Stimulated activated naive CD8-positive, alpha-beta T cell treated with anti-CD3 and anti-CD28 coated beads, Interleukin-15, amount 100 ng/mL, for 72 hours (primary cell): ENCODE measurements around the gene OXT.

Experiments
- ATAC-seq: fragments of 150-1000 bp; cut with Tn5 transposase; 2 replicates; pipeline ENCODE4 v1.10.0; 2021; ENCODE audit warnings: mild to moderate bottlenecking, moderate library complexity
- DNase-seq, 2 donors: peaks; one replicate each; pipeline ENCODE4 v3.0.0; 2021 to 2022
- H3K27ac Mint-ChIP-seq, 2 donors: one replicate each; pipeline ENCODE4 v1.8.0; 2022; ENCODE audit warnings: mild to moderate bottlenecking in 2 of 2, mixed read lengths in 2 of 2, moderate library complexity in 2 of 2
- H3K27me3 Mint-ChIP-seq: one replicate; pipeline ENCODE4 v1.8.0; 2022; ENCODE audit warnings: mixed read lengths
- H3K4me1 Mint-ChIP-seq: one replicate; pipeline ENCODE4 v1.8.0; 2022; ENCODE audit warnings: mild to moderate bottlenecking, mixed read lengths
- H3K4me3 Mint-ChIP-seq, 2 donors: one replicate each; pipeline ENCODE4 v1.8.0; 2022; ENCODE audit warnings: mild to moderate bottlenecking in 2 of 2, mixed read lengths in 2 of 2, moderate library complexity in 1 of 2
- H3K9me3 Mint-ChIP-seq, 2 donors: one replicate each; pipeline ENCODE4 v1.8.0; 2022; ENCODE audit warnings: mixed read lengths in 2 of 2

OXT gene

DNA sequence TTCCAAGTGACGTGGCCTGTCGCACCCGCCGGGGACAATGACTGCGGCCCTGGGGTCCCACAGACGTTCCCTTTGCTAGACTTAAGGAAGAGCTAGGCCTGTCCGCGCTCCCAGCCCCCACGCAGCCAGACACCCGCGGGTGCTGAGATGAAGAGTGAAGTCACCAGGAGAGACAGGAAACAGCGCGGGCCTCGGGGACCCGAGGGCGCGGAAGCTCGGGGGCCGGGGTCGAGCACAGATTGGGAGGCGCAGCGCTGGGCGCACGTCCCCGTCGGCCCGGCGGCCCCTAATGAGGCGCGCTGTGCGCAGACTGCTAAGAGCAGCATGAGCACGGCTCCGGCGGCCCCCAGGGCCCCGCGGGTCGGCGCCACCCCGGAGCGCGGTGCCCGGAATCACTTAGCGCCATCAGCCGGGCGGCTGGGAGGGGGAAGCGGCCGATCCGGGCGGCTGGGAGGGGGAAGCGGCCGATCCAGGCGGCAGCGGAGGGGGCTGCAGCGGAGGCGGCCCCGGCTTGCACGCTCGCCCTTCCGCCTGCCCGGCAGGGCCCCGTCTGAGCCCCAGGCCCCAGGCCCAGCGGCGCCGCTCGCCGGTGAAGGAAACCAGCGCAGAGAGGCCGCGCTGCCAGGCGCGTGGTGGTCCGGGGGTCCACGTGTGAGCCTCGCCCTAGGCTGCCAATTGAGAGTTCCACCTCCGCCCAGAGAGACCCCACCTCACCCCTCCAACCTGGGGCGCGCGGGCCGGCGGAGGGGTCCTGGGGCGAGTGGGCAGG is 21.4 kb downstream of the OXT start:
- Mint-ChIP-seq H3K27ac (peak overlapping the region; percentile 97 to 99), H3K27me3 (no peaks in the 10 kb centered on the region), H3K4me3 (peak overlapping the region; percentile 92 to 94), H3K9me3 (no peaks in the 10 kb centered on the region), H3K4me1 (peaks cover 32% of the 10 kb centered on the region)
- DNase-seq (peak; percentile 54 to 66), ATAC-seq (peak; percentile 80)

DNA sequence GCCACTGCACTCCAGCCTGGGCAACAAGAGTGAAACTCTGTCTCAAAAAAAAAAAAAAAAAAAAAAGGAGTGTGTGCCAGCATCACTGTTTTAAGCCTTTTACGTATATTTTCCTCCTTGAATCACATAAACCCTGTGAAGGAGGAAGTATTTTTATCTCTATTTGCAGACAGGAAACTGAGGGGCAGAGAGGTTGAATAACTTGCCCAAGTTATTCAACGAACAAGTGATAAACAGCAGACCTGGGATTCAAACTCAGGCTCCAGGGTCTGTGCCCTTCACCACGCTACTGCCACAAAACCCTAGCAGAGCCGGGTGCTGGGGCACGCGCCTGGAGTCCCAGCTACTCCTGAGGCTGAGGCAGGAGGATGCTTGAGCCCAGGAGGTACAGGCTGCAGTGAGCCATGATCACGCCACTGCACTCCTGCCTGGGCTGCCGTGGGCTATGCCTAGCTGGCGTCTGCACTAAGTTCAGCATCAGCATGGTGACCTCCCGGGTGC is 22.5 kb downstream of the OXT start:
- DNase-seq (no peak), ATAC-seq (no peak)
- H3K4me3 Mint-ChIP-seq = peak overlapping the region; percentile 60 to 72
- H3K27ac Mint-ChIP-seq = peak overlapping the region; percentile 87 to 94
- H3K27me3 Mint-ChIP-seq = no peaks in the 10 kb centered on the region
- H3K4me1 Mint-ChIP-seq = peaks cover 32% of the 10 kb centered on the region
- H3K9me3 Mint-ChIP-seq = no peaks in the 10 kb centered on the region

DNA sequence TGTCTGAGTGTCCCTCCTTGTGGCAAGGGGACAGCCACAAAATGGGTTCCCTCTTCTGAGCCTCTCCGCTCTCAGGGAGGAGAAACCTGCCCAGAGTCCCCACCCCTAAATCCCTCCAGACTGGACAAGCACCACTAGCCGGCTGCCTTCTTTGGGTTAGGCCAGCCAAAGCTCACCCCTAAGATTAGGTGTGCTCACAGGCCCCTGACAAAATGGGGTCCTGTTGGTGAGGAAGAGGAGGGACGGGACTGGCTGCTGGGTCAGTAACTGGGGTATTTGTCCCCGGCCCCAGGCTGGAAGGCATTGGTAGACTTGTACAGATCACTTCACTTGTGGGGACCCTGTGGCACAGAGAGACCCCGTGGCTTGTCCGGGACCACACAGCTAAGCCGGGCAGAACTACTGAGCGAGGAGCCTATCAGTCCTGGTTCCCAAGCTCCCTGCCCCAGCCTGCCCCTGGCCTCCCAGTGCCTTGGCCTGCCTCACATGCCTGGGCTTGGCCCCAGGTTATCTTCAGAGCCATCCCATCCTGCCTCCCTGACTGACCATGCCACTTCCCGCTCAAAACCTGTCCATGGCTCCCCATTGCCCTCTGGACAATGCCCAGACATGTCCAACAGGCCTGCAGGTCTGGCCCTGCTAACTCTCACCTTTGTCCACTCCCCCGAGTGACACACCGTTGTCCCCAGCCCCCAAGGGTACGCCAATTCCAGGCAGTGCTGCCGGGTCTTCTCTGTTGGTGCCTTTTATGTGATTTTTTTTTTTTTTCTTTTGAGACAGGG is 23.6 kb downstream of the OXT start:
- no peak for DNase-seq
- Mint-ChIP-seq H3K27me3 (no peaks in the 10 kb centered on the region), H3K27ac (peak overlapping the region in 1 of 2 donors; percentile 95), H3K9me3 (no peaks in the 10 kb centered on the region), H3K4me3 (peak overlapping the region in 1 of 2 donors; percentile 24), H3K4me1 (peaks cover 31% of the 10 kb centered on the region)
- ATAC-seq = no peak

DNA sequence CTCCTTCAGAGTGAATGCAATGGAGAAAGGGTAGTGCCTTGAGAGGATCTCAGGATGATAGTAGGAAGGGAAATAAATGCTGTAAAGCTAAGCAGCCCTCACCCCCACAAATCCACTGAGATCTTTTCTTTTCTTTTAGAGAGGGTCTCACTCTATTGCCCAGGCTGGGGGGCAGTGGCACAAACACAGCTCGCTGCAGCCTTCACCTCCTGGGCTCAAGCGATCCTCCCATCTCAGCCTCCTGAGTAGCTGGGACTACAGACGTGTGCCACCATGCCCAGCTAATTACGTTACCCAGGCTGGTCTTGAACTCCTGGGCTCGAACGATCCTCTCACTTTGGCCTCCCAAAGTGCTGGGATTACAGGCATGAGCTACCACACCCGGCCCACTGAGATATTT is 29.1 kb downstream of the OXT start:
- Mint-ChIP-seq H3K9me3 (no peaks in the 10 kb centered on the region), H3K27me3 (peaks cover 7% of the 10 kb centered on the region), H3K4me1 (peaks cover 25% of the 10 kb centered on the region), H3K27ac (no peak overlapping the region), H3K4me3 (no peak overlapping the region)
- ATAC-seq (no peak), DNase-seq (no peak)

DNA sequence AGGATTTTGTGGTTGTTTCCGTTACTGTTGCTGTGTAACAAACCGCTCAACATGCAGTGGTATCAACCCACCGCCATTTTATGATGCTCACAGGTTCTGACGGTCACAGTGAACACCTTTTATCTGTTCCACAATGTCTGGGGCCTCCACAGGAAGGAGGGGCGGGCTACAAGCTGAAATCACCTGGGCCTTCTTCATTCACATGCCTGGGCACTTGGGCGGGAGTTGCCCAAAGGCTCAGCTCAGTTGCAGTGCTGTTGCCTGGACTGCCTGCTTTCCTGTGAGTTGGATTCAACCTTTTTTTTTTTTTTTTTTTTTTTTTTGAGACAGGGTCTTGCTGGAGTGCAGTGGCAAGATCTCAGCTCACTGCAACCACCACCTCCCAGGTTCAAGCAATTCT is 29.8 kb downstream of the OXT start:
- H3K4me3 Mint-ChIP-seq = no peak overlapping the region
- H3K4me1 Mint-ChIP-seq = peaks cover 25% of the 10 kb centered on the region
- peaks cover 7% of the 10 kb centered on the region for H3K27me3 Mint-ChIP-seq
- DNase-seq (no peak), ATAC-seq (no peak)
- no peak overlapping the region for H3K27ac Mint-ChIP-seq
- H3K9me3 Mint-ChIP-seq = no peaks in the 10 kb centered on the region

DNA sequence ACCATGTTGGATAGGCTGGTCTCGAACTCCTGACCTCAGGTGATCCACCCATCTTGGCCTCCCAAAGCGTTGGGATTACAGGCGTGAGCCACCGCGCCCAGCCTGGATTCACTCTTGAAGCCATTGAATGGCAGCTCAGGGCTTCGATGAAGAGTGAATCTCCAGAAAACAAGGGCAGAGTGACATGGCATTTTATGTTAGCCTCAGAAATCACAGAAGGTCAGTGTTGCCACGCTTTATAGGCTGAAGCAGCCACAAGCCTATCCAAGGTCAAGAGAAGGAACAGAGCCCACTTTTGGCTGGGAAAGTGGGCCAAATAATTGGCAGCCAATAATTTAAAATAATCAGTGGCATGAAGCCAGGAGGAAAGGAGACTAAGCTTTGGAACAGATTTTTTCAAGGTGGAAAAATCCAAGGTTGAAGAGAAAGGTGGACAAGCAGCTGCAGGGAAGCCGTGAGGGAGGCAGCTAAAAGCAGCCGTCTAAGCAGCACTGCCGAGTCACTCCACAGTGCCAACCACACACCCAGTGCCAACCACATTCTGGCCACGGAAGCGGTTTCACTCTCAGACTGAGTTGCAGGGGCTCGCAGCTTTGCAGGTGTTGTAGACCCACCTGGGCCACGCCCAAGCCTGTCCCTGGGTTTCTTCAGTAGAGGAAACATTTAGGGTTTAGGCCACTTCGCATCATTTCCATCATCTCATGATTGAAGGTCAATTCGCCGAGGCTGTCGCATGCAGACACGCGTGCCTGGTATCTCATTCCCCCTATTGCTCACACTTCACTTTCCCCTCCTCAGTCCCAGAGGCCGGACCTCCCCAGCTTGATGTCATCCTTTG is 30.5 kb downstream of the OXT start:
- ATAC-seq (peak; percentile 99), DNase-seq (peak; percentile 67 to 83)
- Mint-ChIP-seq H3K27me3 (peaks cover 7% of the 10 kb centered on the region), H3K27ac (no peak overlapping the region), H3K4me3 (peak overlapping the region; percentile 31 to 42), H3K9me3 (no peaks in the 10 kb centered on the region), H3K4me1 (peaks cover 25% of the 10 kb centered on the region)

DNA sequence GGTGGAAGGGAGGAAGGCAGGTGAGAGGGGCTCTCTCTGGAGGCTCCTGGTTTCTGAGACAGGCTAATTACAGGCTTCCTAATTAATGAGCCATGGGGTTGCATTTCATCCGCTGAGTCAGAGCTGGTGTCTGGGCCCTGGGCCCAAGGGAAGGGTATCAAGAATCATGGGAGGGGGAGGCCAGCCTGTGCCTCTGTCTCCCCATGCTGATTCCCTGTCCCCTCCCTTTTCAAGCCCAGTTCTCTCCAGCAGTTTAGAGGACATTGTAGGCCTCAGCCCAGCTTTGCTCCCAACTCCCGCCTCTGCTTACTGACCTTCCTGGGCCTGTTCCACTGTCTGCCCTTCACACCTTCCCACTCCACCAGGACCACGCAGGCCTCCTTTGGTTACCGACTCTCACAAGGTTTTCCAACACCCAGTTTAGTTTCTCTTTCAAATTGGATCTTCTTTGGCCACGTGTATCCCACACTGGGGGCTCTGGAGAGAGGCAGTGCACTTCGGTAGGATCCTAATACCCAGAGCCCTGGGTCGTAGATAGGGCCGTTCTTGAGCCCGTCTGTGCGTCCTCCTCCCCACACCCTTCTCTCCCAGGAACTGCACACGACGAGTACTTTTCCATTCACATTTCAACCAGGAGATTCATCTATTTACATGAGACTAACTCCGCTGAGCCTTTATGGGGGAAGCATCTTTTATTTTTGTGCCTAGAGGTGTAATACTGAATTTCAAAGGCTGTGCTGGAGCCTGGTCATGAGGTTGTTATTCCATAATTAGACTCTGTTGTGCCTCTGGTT is 31.4 kb downstream of the OXT start:
- H3K27me3 Mint-ChIP-seq = peaks cover 7% of the 10 kb centered on the region
- DNase-seq (no peak), ATAC-seq (no peak)
- no peaks in the 10 kb centered on the region for H3K9me3 Mint-ChIP-seq
- H3K27ac Mint-ChIP-seq = no peak overlapping the region
- H3K4me1 Mint-ChIP-seq = peaks cover 25% of the 10 kb centered on the region
- H3K4me3 Mint-ChIP-seq = peak overlapping the region; percentile 31 to 42

DNA sequence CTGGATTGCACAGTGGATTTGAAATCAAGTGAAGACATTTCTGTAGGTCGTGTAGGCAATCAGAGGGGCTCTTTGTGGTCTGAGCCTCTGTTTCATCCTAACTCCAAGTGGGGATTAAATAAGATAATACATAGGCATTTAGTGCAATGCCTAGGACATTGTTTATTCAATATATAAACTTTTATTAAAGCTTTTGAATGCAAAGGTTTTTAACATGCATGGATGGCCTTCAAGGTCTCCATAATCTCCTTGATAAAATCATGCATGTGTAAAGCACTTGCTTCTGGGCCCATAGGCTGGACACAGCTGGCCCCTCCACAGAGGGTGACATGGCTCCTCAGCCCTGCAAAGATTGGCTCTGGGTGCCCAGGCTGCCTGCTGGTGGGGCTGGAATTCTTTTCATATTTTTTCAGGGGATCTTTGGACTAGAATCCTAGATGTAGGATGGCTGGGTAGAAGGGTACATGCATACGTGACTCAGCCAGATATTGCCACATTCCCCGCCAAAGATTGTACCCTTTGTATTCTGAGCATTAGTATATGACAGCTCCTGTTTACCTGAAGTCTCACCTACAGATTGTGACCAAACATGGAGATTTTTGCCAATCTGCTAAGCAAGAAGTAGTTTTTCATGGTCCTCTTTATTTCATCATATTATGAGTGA is 32.1 kb downstream of the OXT start:
- DNase-seq = no peak
- Mint-ChIP-seq H3K4me3 (no peak overlapping the region), H3K4me1 (peaks cover 25% of the 10 kb centered on the region), H3K9me3 (no peaks in the 10 kb centered on the region), H3K27me3 (peaks cover 7% of the 10 kb centered on the region), H3K27ac (no peak overlapping the region)
- ATAC-seq = no peak

DNA sequence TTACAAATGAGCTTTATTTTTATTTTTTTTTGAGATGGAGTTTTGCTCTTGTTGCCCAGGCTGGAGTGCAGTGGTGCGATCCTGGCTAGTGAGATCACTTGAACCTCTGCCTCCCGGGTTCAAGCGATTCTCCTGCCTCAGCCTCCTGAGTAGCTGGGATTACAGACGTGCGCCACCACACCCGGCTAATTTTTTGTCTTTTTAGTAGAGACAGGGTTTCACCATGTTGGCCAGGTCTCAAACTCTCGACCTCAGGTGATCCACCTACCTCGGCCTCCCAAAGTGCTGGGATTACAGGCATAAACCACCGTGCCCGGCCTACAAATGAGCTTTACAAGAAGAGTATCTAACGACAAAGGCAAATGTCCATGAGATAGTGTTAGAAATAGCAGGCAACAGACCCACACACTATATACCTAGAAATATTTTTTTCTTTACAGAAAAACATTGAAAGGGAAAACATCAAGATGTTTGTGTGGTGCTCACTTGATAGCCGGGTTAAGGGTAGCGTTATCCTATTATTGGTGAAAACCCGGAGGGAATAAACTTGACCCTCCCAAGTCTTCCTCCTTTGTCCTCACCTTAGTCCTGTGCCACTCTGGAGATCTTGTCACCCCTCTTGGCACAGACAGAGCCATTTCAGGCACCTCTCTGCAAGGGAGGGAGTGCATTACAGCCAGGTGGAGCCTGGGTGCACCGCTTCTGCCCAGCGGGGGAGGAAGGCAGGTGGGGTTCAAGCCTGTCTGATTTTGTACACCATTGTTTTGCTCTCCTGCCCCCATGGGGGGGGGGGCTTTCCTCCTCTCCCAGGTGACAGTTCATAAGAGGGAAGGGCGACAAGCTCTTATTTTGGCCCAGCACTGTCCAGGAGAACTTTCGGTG is 34.1 kb downstream of the OXT start:
- Mint-ChIP-seq H3K27ac (no peak overlapping the region), H3K4me1 (peaks cover 25% of the 10 kb centered on the region), H3K9me3 (no peaks in the 10 kb centered on the region), H3K4me3 (no peak overlapping the region), H3K27me3 (peaks cover 7% of the 10 kb centered on the region)
- ATAC-seq (no peak), DNase-seq (no peak)

DNA sequence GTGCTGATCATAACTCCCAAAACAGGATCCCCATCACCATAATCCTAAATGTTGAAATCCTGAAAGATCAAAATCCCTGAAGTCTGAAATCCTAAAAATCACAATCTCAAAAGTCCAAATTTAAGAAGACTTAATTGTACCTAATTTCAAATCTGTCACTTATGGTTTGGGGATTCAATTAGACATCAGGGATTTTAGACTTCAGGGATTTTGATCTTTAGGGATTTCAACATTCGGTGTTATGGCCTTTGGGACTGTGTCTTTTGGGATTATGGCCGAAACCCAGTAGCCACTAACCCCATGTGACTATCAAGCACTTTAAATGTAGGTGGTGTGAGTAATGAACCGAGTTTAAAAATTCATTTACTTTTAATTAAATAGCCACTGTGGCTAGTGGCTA is 34.8 kb downstream of the OXT start:
- ATAC-seq = no peak
- Mint-ChIP-seq H3K27ac (no peak overlapping the region), H3K9me3 (no peaks in the 10 kb centered on the region), H3K4me3 (no peak overlapping the region), H3K4me1 (peaks cover 19% of the 10 kb centered on the region), H3K27me3 (peaks cover 7% of the 10 kb centered on the region)
- no peak for DNase-seq

DNA sequence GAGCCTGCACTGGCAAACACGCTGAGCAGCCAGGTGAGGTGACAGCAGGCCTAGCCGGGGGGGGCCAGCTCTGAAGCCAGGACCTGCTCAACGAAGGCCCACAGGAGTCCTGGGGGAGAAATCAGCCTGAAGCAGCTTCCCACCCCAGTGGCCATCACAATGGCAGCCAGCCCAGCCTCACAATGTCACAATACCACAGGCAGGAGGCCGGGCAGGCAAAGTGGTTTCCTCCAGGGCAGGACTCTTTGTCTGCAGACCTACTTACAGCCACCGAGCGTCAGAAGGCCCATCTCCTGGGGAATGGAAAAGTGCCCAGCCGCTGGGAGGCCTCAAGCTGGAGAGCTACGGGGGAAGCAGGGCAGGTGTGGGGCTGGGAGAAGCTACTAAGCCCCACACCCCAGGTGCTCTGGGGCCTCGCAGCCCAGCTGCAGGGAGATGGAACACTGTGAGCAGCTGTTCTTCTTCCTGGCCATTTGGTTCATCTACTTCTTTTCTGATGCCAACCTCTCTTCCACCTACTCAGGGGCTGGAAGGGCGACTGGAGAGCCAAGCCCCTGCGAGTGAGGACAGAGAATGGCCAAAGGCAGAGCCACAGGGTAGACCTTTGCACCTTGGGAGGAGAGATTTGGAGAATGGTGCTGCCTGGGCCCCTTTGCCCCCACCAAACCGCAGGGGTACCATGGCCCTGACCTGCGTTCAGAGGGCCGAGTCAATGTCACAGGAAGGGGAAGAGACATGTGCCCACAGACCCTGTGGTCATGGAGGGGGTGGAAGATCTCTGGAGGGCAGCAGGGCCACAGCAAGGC is 35.4 kb downstream of the OXT start:
- Mint-ChIP-seq H3K27me3 (peaks cover 7% of the 10 kb centered on the region), H3K9me3 (no peaks in the 10 kb centered on the region), H3K4me3 (no peak overlapping the region), H3K27ac (no peak overlapping the region), H3K4me1 (peaks cover 15% of the 10 kb centered on the region)
- no peak for ATAC-seq
- DNase-seq = no peak

DNA sequence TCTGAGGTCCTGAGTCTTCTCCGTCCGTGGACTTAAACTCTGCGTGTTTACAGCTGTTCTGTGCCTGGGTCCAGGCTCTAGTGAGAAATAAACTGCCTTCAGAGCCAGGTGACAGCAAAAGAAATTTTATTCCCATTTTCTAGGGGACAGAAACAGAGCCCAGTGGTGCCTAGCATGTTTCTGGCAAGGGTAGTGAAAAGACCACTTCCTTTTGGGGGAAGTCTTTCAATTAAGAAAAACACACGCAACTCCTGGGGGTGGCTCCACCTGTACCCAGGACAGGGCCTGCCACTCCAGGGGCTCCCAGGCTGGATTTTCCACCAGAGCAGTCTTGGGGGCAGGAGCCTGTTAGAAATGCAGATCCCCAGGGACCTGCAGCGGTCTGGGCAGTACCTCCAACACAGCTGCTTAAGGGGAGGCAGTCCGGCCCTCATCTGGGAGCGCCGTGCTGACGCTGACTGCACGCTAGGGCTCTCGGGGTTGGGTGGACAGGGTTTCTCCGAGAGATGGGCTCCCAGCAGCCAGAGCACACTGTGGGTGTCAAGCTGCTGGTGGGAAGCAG is 36.1 kb downstream of the OXT start:
- H3K9me3 Mint-ChIP-seq = no peaks in the 10 kb centered on the region
- H3K27ac Mint-ChIP-seq = no peak overlapping the region
- peaks cover 8% of the 10 kb centered on the region for H3K4me1 Mint-ChIP-seq
- DNase-seq (no peak), ATAC-seq (no peak)
- H3K27me3 Mint-ChIP-seq = peaks cover 7% of the 10 kb centered on the region
- H3K4me3 Mint-ChIP-seq = no peak overlapping the region
